NB4 (cell line): ENCODE results near the gene SOBP.

Source experiments
- CTCF ChIP-seq: IDR thresholded peaks from one replicate; pipeline ENCODE4 v1.5.1; 2012; ENCODE audit warnings: low read depth, low read length
- MAX ChIP-seq: IDR thresholded peaks from 2 replicates; pipeline ENCODE4 v1.6.1; 2011; ENCODE audit warnings: low read depth, low read length
- MYC ChIP-seq: IDR thresholded peaks from 2 replicates; pipeline ENCODE4 v1.6.1; 2011; ENCODE audit warnings: low read depth, low read length
- POLR2A ChIP-seq: IDR thresholded peaks from 2 replicates; pipeline ENCODE4 v1.6.1; 2011; ENCODE audit warnings: mild to moderate bottlenecking; ENCODE audit not compliant: insufficient read length; ENCODE audit errors: extremely low read depth

DNA sequence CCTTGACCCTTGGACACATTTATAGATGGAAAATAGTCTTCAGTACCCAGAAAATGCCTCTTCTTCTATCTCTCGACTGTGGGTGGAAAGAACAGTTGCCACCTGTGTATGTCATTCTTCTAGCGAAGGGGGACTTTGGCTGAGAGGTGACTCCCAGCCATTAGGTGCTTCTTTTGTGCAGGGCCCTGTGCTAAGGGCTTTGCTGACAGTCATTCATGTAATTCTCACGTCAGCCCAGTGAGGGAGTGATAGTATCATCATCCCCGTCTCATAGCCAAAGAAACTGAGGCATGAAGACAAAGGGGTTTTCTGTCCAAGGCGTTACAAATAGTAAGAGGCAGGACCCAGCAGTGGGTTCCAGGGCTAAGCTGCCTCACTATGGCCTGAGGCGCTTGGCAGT is 173.4 kb downstream of the SOBP start:
- TF ChIP-seq CTCF (no peak), POLR2A (no peak), MAX (no peak), MYC (no peak)
